H9 (cell line): ENCODE data around the gene FSTL4. TPM values are rescaled to one million over a fixed set of nuclear protein-coding genes. Genes with fewer than 3 reads are reported as not detected.

Experiments
- DNase-seq: peaks from one replicate; pipeline ENCODE4 v3.0.0-alpha.2; 2017
- H2AFZ ChIP-seq: one replicate; pipeline ENCODE4 v1.6.1; 2013; ENCODE audit warnings: mild to moderate bottlenecking, low read length, control low read depth, moderate library complexity
- H2AK5ac ChIP-seq: 2 replicates; pipeline ENCODE4 v1.6.1; 2013; ENCODE audit warnings: low read length, control low read depth, mixed read lengths; ENCODE audit not compliant: insufficient read length
- H2BK120ac ChIP-seq: one replicate; pipeline ENCODE4 v1.6.1; 2013; ENCODE audit warnings: low read depth, mild to moderate bottlenecking, low read length, control low read depth, inconsistent platforms; ENCODE audit not compliant: poor library complexity, severe bottlenecking
- H2BK12ac ChIP-seq: 2 replicates; pipeline ENCODE4 v1.6.1; 2013; ENCODE audit warnings: low read length, control low read depth, mixed read lengths, low read depth; ENCODE audit not compliant: insufficient read length
- H2BK15ac ChIP-seq: 2 replicates; pipeline ENCODE4 v1.6.1; 2013; ENCODE audit warnings: low read depth, low read length, control low read depth
- H2BK20ac ChIP-seq: one replicate; pipeline ENCODE4 v1.6.1; 2013; ENCODE audit warnings: low read depth, mild to moderate bottlenecking, low read length, control low read depth, inconsistent platforms; ENCODE audit not compliant: poor library complexity, severe bottlenecking
- H2BK5ac ChIP-seq: 2 replicates; pipeline ENCODE4 v1.6.1; 2013; ENCODE audit warnings: low read length, control low read depth, mixed read lengths; ENCODE audit not compliant: insufficient read length
- H3K14ac ChIP-seq: 2 replicates; pipeline ENCODE4 v1.6.1; 2013; ENCODE audit warnings: low read length, control low read depth; ENCODE audit not compliant: insufficient read depth
- H3K18ac ChIP-seq: 2 replicates; pipeline ENCODE4 v1.6.1; 2013; ENCODE audit warnings: low read depth, mild to moderate bottlenecking, mixed read lengths, low read length, control low read depth; ENCODE audit not compliant: insufficient read length
- H3K23ac ChIP-seq: 2 replicates; pipeline ENCODE4 v1.6.1; 2013; ENCODE audit warnings: low read length, control low read depth, mixed read lengths, low read depth; ENCODE audit not compliant: insufficient read length
- H3K23me2 ChIP-seq: 2 replicates; pipeline ENCODE4 v1.6.1; 2013; ENCODE audit warnings: low read depth, mild to moderate bottlenecking, mixed read lengths, low read length, control low read depth; ENCODE audit not compliant: insufficient read length, poor library complexity, severe bottlenecking
- H3K27ac ChIP-seq: 2 replicates; pipeline ENCODE4 v1.5.1; 2013; ENCODE audit warnings: low read length, control low read depth, mixed read lengths, low read depth; ENCODE audit not compliant: insufficient read length
- H3K27me3 ChIP-seq: 2 replicates; pipeline ENCODE4 v1.6.1; 2013; ENCODE audit warnings: low read length, control low read depth, inconsistent platforms; ENCODE audit not compliant: insufficient read depth
- H3K4ac ChIP-seq: 2 replicates; pipeline ENCODE4 v1.6.1; 2013; ENCODE audit warnings: low read depth, mild to moderate bottlenecking, control low read depth, inconsistent platforms, low read length, moderate library complexity
- H3K4me1 ChIP-seq: 2 replicates; pipeline ENCODE4 v1.6.1; 2013; ENCODE audit warnings: low read length, control low read depth, inconsistent platforms; ENCODE audit not compliant: insufficient read depth
- H3K4me2 ChIP-seq: 2 replicates; pipeline ENCODE4 v1.6.1; 2013; ENCODE audit warnings: low read length, control low read depth, mixed read lengths; ENCODE audit not compliant: insufficient read length, insufficient read depth
- H3K56ac ChIP-seq: 2 replicates; pipeline ENCODE4 v1.6.1; 2013; ENCODE audit warnings: low read depth, mild to moderate bottlenecking, mixed read lengths, low read length, control low read depth; ENCODE audit not compliant: insufficient read length
- H3K79me1 ChIP-seq: 2 replicates; pipeline ENCODE4 v1.6.1; 2013; ENCODE audit warnings: low read depth, mild to moderate bottlenecking, moderate library complexity, low read length, control low read depth, inconsistent platforms; ENCODE audit not compliant: insufficient read depth, poor library complexity, severe bottlenecking
- H3K79me2 ChIP-seq: 2 replicates; pipeline ENCODE4 v1.6.1; 2013; ENCODE audit warnings: low read length, control low read depth, inconsistent platforms; ENCODE audit not compliant: insufficient read depth
- H3K9ac ChIP-seq: 2 replicates; pipeline ENCODE4 v1.6.1; 2013; ENCODE audit warnings: low read length, control low read depth, mixed read lengths; ENCODE audit not compliant: insufficient read length; ENCODE audit errors: extremely low read depth
- H3K9me3 ChIP-seq: one replicate; pipeline ENCODE4 v1.6.1; 2013; ENCODE audit warnings: low read depth, low read length, inconsistent platforms; ENCODE audit not compliant: control insufficient read depth
- H3T11ph ChIP-seq: one replicate; pipeline ENCODE4 v1.6.1; 2013; ENCODE audit warnings: mild to moderate bottlenecking, low read length, control low read depth, inconsistent platforms
- H4K20me1 ChIP-seq: one replicate; pipeline ENCODE4 v1.6.1; 2013; ENCODE audit not compliant: control insufficient read depth, insufficient read length, insufficient read depth
- H4K5ac ChIP-seq: 2 replicates; pipeline ENCODE4 v1.6.1; 2013; ENCODE audit warnings: low read depth, mild to moderate bottlenecking, mixed read lengths, low read length, control low read depth; ENCODE audit not compliant: insufficient read length
- H4K8ac ChIP-seq: replicated peaks from 2 replicates; pipeline ENCODE4 v1.6.1; 2013; ENCODE audit warnings: low read length, control low read depth, mixed read lengths, low read depth; ENCODE audit not compliant: insufficient read length
- H4K91ac ChIP-seq: 2 replicates; pipeline ENCODE4 v1.6.1; 2013; ENCODE audit warnings: low read depth, mild to moderate bottlenecking, moderate library complexity, mixed read lengths, low read length, control low read depth; ENCODE audit not compliant: insufficient read length
- H3K27ac Mint-ChIP-seq, 3 experiments: 2 replicates in 2 of 3; 3 replicates in 1 of 3; pipeline ENCODE4 v1.8.0; 2020 to 2021; ENCODE audit warnings: mixed read lengths in 3 of 3, mild to moderate bottlenecking in 1 of 3, moderate library complexity in 1 of 3
- H3K27me3 Mint-ChIP-seq: 2 replicates; pipeline ENCODE4 v1.8.0; 2021; ENCODE audit warnings: low read depth, mild to moderate bottlenecking, moderate library complexity, mixed read lengths
- H3K36me3 Mint-ChIP-seq, 3 experiments: 2 replicates in 2 of 3; 3 replicates in 1 of 3; pipeline ENCODE4 v1.8.0; 2020 to 2021; ENCODE audit warnings: low read depth in 3 of 3, mixed read lengths in 3 of 3; ENCODE audit not compliant: insufficient read depth in 1 of 3
- H3K4me1 Mint-ChIP-seq, 2 experiments: 2 replicates each; pipeline ENCODE4 v1.8.0; 2020; ENCODE audit warnings: mixed read lengths in 2 of 2
- H3K4me3 Mint-ChIP-seq, 2 experiments: 2 replicates in 1 of 2; 3 replicates in 1 of 2; pipeline ENCODE4 v1.8.0; 2020 to 2021; ENCODE audit warnings: mild to moderate bottlenecking in 2 of 2, mixed read lengths in 2 of 2, moderate library complexity in 1 of 2
- H3K9me3 Mint-ChIP-seq, 2 experiments: 2 replicates in 1 of 2; 3 replicates in 1 of 2; pipeline ENCODE4 v1.8.0; 2020; ENCODE audit warnings: mild to moderate bottlenecking in 2 of 2, mixed read lengths in 2 of 2, moderate library complexity in 1 of 2
- WGBS: extraction: QIAGEN DNeasy Blood & Tissue Kit; methylation state at CpG from one replicate; pipeline ENCODE4 v1.1.7; 2013; ENCODE audit warnings: missing lambda C conversion rate, low lambda C conversion rate, mixed read lengths; ENCODE audit not compliant: insufficient read length; ENCODE audit errors: extremely low coverage; 5-methylcytosine and 5-hydroxymethylcytosine counted together
- total RNA-seq: library from RNA; stranded (reverse); gene quantifications from 2 replicates; pipeline ENCODE4 v1.2.1, GENCODE V29; 2021
- TF ChIP-seq, protein P1 (sequence below): fragments of 200-600 bp; sonication (generic); conservative IDR thresholded peaks from 3 replicates; pipeline ENCODE4 v1.8.0; 2021; ENCODE audit warnings: antibody characterized with exemption, mild to moderate bottlenecking

The FSTL4 gene
- total RNA-seq, 1 experiment from 2014 or later: 5.7 TPM

DNA sequence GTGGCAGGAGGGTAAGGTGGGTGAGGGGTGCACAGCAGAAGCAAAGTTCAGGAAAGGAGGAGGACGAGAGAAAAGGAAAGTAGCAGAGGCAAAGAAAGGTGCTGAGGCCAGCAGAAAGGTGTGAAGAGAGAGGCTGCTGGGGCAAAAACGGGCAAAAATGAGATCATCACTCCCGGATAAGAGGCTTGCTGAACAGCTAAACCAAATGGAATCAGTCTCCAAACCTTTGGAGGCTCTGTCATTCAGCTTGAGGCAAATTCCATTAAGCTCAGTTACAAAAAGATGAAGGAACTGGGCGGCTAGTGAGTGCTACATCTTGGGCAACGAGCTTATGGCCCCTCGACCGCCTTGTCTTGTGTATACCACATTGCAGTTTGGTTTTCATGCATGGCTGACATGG, 136.4 kb downstream of the FSTL4 start:
- Histone ChIP-seq H2BK5ac (no peak overlapping the region), H3K18ac (no peak overlapping the region), H3K9me3 (no peaks in the 10 kb centered on the region), H4K5ac (no peak overlapping the region), H3K4ac (no peak overlapping the region), H3K14ac (no peak overlapping the region), H3T11ph (no peak overlapping the region), H3K56ac (no peak overlapping the region), H2BK20ac (no peak overlapping the region), H2AK5ac (no peak overlapping the region), H3K4me2 (no peak overlapping the region), H2AFZ (no peak overlapping the region), H3K23ac (no peak overlapping the region), H3K79me1 (no peaks in the 10 kb centered on the region), H4K8ac (no peak overlapping the region), H3K23me2 (no peaks in the 10 kb centered on the region), H2BK12ac (no peak overlapping the region), H2BK120ac (no peak overlapping the region), H3K79me2 (no peaks in the 10 kb centered on the region), H3K9ac (no peak overlapping the region), H2BK15ac (no peak overlapping the region), H3K27me3 (no peaks in the 10 kb centered on the region), H4K20me1 (no peaks in the 10 kb centered on the region), H4K91ac (no peak overlapping the region), H3K4me1 (no peaks in the 10 kb centered on the region), H3K27ac (no peak overlapping the region)
- no CpG with 5 or more reads among the region's 7 CpGs for WGBS
- Mint-ChIP-seq H3K27me3 (peaks cover 2% of the 10 kb centered on the region; the same call in 1 of the 2 replicates), H3K27ac (no peak overlapping the region; a peak in 1 of 7 replicates), H3K4me1 (no peaks in the 10 kb centered on the region; a peak in 1 of 4 replicates), H3K4me3 (no peak overlapping the region), H3K9me3 (no peaks in the 10 kb centered on the region), H3K36me3 (no peaks in the 10 kb centered on the region)
- TF ChIP-seq, protein P1, sequence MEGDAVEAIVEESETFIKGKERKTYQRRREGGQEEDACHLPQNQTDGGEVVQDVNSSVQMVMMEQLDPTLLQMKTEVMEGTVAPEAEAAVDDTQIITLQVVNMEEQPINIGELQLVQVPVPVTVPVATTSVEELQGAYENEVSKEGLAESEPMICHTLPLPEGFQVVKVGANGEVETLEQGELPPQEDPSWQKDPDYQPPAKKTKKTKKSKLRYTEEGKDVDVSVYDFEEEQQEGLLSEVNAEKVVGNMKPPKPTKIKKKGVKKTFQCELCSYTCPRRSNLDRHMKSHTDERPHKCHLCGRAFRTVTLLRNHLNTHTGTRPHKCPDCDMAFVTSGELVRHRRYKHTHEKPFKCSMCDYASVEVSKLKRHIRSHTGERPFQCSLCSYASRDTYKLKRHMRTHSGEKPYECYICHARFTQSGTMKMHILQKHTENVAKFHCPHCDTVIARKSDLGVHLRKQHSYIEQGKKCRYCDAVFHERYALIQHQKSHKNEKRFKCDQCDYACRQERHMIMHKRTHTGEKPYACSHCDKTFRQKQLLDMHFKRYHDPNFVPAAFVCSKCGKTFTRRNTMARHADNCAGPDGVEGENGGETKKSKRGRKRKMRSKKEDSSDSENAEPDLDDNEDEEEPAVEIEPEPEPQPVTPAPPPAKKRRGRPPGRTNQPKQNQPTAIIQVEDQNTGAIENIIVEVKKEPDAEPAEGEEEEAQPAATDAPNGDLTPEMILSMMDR: no peak
- DNase-seq: no peak
